ENCODE results near the gene SEC23IP.

The SEC23IP gene

DNA sequence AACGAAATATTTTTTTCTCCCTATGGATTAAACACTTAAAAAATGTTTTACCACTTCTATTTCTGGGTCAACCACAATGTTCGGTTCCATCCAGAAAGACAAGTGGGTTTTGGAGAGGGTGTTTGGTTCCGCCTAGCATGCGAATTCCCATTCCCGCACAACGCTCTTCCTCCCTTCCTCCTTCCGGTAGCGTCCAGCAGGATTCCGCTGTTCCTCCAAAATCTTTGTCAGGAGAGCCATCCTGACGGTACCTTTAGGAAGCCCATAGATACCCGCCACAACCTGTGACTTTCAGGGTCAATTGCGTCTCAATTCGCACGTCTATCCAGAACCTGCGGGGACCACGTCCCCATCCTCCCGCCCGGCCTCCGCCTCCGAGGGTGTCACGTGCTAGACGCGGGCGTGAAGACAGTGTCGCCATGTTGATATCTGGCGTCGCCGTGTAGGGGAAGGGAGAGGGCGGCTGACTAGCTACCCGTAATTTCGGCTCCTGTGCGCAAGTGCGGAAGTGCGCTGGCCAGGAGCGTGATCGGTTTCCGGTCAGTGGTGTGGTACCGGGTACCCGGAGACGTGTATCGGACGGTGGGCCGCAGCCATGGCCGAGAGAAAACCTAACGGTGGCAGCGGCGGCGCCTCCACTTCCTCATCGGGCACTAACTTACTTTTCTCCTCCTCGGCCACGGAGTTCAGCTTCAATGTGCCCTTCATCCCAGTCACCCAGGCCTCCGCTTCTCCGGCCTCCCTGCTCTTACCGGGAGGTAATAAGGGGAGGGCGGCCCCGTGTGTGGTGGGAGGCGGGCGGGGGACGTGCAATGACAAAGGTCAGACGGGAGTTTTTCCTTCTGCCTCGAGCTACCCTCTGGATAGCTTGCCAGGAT, at the start of gene SEC23IP:
TSS of gene SEC23IP (plus strand) at position 543 of the 878 bp plus-strand sequence. CDS start at position 596, 53 bp downstream.
- CTCF ChIA-PET = interaction anchor here (0.6 to 1.4 kb wide), 3 partner anchors 8 to 141 kb away, joined by 3 read pairs; no protein-coding TSS in a partner anchor
- Histone ChIP-seq H3K36me3 (ENCODE audit: control insufficient read depth in 2 of 2, insufficient read depth in 1 of 2, low read length in 2 of 2) (peaks cover 0 to 18% of the 10 kb centered on the region in 2 experiments; a peak in 1 of 3 replicates), H3K4me1 (ENCODE audit: control insufficient read depth, insufficient read depth, low read length) (peaks cover 27% of the 10 kb centered on the region), H3K9me3 (ENCODE audit: control insufficient read depth, insufficient read depth, low read depth, low read length) (no peaks in the 10 kb centered on the region), H3K4me3 (ENCODE audit: low read depth, low read length) (peak within 1 kb of the TSS; percentile 77), H3K27ac (ENCODE audit: extremely low read depth, low read depth, low read length) (peak within 1 kb of the TSS; percentile 66; the same call in 1 of the 2 replicates)
- POLR2A ChIA-PET = interaction anchor here (0.6 to 3.2 kb wide), 12 partner anchors 9 to 241 kb away, joined by 3 to 49 read pairs (median 4); partner anchors contain the start of genes BAG3, INPP5F and MCMBP
- TF ChIP-seq ZNF629 (tag by site-specific recombination; IDR thresholded peaks at IDR 0.05) (peak; percentile 78), ZNF544 (tag by site-specific recombination; IDR thresholded peaks at IDR 0.05) (no peak), BCL11A (tag by site-specific recombination; IDR thresholded peaks at IDR 0.05; ENCODE audit: low read depth) (peak; percentile 86), OSR2 (tag by site-specific recombination; IDR thresholded peaks at IDR 0.05) (no peak), ZEB2 (tag by site-specific recombination; IDR thresholded peaks at IDR 0.05) (peak; percentile 89), EGR2 (tag by site-specific recombination; IDR thresholded peaks at IDR 0.05; ENCODE audit: low read depth) (peak; percentile 83), ZNF335 (tag by site-specific recombination; conservative IDR thresholded peaks at IDR 0.05) (peak; percentile 81), ZXDB (tag by site-specific recombination; IDR thresholded peaks at IDR 0.05) (peak; percentile 90), ZNF391 (tag by site-specific recombination; IDR thresholded peaks at IDR 0.05; ENCODE audit: borderline replicate concordance, low read depth) (peak; percentile 58; the same call in 1 of the 2 replicates), ZSCAN23 (tag by site-specific recombination; IDR thresholded peaks at IDR 0.05) (no peak), OVOL3 (tag by site-specific recombination; IDR thresholded peaks at IDR 0.05) (peak; percentile 30), ZNF366 (tag by site-specific recombination; conservative IDR thresholded peaks at IDR 0.05) (peak; percentile 92), ZBTB8A (tag by site-specific recombination; IDR thresholded peaks at IDR 0.05) (peak; percentile 45; the same call in 1 of the 2 replicates), KLF9 (tag by site-specific recombination; IDR thresholded peaks at IDR 0.05; ENCODE audit: low read depth) (peak; percentile 44; the same call in 1 of the 2 replicates), HOXD13 (CRISPR knock-in tag; IDR thresholded peaks at IDR 0.05; ENCODE audit: borderline replicate concordance) (0 out of 2 replicates have a peak, but pooled peaks have one; percentile 52), ZBTB17 (tag by site-specific recombination; IDR thresholded peaks at IDR 0.05) (peak; percentile 96), KLF7 (tag by site-specific recombination; IDR thresholded peaks at IDR 0.05; ENCODE audit: borderline replicate concordance) (0 out of 2 replicates have a peak, but pooled peaks have one; percentile 55), ZNF600 (tag by site-specific recombination; IDR thresholded peaks at IDR 0.05) (peak; percentile 100), ZNF664 (tag by site-specific recombination; IDR thresholded peaks at IDR 0.05) (no peak), ZFHX2 (tag by site-specific recombination; conservative IDR thresholded peaks at IDR 0.05) (peak; percentile 93), ZNF76 (tag by site-specific recombination; IDR thresholded peaks at IDR 0.05; ENCODE audit: borderline replicate concordance, low read depth) (peak; percentile 84), ZNF24 (tag by site-specific recombination; IDR thresholded peaks at IDR 0.05) (peak; percentile 70; the same call in 1 of the 2 replicates), ZNF529 (tag by site-specific recombination; IDR thresholded peaks at IDR 0.05; ENCODE audit: insufficient replicate concordance) (no peak)
- TF ChIP-seq, protein P1, sequence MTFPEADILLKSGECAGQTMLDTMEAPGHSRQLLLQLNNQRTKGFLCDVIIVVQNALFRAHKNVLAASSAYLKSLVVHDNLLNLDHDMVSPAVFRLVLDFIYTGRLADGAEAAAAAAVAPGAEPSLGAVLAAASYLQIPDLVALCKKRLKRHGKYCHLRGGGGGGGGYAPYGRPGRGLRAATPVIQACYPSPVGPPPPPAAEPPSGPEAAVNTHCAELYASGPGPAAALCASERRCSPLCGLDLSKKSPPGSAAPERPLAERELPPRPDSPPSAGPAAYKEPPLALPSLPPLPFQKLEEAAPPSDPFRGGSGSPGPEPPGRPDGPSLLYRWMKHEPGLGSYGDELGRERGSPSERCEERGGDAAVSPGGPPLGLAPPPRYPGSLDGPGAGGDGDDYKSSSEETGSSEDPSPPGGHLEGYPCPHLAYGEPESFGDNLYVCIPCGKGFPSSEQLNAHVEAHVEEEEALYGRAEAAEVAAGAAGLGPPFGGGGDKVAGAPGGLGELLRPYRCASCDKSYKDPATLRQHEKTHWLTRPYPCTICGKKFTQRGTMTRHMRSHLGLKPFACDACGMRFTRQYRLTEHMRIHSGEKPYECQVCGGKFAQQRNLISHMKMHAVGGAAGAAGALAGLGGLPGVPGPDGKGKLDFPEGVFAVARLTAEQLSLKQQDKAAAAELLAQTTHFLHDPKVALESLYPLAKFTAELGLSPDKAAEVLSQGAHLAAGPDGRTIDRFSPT (tag by site-specific recombination; IDR thresholded peaks at IDR 0.05) = peak; percentile 79; the same call in 1 of the 2 replicates
- TF ChIP-seq, protein P2, sequence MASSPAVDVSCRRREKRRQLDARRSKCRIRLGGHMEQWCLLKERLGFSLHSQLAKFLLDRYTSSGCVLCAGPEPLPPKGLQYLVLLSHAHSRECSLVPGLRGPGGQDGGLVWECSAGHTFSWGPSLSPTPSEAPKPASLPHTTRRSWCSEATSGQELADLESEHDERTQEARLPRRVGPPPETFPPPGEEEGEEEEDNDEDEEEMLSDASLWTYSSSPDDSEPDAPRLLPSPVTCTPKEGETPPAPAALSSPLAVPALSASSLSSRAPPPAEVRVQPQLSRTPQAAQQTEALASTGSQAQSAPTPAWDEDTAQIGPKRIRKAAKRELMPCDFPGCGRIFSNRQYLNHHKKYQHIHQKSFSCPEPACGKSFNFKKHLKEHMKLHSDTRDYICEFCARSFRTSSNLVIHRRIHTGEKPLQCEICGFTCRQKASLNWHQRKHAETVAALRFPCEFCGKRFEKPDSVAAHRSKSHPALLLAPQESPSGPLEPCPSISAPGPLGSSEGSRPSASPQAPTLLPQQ (tag by site-specific recombination; IDR thresholded peaks at IDR 0.05) = peak; percentile 84
- TF ChIP-seq, protein P3, sequence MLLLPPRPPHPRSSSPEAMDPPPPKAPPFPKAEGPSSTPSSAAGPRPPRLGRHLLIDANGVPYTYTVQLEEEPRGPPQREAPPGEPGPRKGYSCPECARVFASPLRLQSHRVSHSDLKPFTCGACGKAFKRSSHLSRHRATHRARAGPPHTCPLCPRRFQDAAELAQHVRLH (tag by site-specific recombination; IDR thresholded peaks at IDR 0.05) = peak; percentile 96
- TF ChIP-seq, protein P4, sequence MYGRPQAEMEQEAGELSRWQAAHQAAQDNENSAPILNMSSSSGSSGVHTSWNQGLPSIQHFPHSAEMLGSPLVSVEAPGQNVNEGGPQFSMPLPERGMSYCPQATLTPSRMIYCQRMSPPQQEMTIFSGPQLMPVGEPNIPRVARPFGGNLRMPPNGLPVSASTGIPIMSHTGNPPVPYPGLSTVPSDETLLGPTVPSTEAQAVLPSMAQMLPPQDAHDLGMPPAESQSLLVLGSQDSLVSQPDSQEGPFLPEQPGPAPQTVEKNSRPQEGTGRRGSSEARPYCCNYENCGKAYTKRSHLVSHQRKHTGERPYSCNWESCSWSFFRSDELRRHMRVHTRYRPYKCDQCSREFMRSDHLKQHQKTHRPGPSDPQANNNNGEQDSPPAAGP (tag by site-specific recombination; IDR thresholded peaks at IDR 0.05) = peak; percentile 83
- TF ChIP-seq, protein P5, sequence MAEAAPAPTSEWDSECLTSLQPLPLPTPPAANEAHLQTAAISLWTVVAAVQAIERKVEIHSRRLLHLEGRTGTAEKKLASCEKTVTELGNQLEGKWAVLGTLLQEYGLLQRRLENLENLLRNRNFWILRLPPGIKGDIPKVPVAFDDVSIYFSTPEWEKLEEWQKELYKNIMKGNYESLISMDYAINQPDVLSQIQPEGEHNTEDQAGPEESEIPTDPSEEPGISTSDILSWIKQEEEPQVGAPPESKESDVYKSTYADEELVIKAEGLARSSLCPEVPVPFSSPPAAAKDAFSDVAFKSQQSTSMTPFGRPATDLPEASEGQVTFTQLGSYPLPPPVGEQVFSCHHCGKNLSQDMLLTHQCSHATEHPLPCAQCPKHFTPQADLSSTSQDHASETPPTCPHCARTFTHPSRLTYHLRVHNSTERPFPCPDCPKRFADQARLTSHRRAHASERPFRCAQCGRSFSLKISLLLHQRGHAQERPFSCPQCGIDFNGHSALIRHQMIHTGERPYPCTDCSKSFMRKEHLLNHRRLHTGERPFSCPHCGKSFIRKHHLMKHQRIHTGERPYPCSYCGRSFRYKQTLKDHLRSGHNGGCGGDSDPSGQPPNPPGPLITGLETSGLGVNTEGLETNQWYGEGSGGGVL (tag by site-specific recombination; IDR thresholded peaks at IDR 0.05) = 0 out of 2 replicates have a peak, but pooled peaks have one; percentile 13
- TF ChIP-seq, protein P6, sequence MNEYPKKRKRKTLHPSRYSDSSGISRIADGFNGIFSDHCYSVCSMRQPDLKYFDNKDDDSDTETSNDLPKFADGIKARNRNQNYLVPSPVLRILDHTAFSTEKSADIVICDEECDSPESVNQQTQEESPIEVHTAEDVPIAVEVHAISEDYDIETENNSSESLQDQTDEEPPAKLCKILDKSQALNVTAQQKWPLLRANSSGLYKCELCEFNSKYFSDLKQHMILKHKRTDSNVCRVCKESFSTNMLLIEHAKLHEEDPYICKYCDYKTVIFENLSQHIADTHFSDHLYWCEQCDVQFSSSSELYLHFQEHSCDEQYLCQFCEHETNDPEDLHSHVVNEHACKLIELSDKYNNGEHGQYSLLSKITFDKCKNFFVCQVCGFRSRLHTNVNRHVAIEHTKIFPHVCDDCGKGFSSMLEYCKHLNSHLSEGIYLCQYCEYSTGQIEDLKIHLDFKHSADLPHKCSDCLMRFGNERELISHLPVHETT (tag by site-specific recombination; IDR thresholded peaks at IDR 0.05) = peak; percentile 86
